ENCODE data around the gene IL1RL2.

- TF ChIP-seq CTCF (IDR thresholded peaks at IDR 0.05) (no peak), POLR2A (IDR thresholded peaks at IDR 0.05) (no peak), POLR2AphosphoS5 (IDR thresholded peaks at IDR 0.05) (no peak)
These were observed 22.7 kb downstream of the IL1RL2 start for GRCh38 chr2:102209474-102209873.
